Posterior cingulate gyrus (tissue), 11 donors: ENCODE data around the gene DOCK11.

ENCODE experiments used
- DNase-seq, 10 donors: peaks; one replicate each; pipeline versions ENCODE4 v3.0.0 to v3.0.0-alpha.2; 2020 to 2021; ENCODE audit warnings: mixed read lengths in 3 of 10
- intact Hi-C: fragments of 100-400 bp; cut with DNase I; formaldehyde crosslinking; loops from one replicate; pipeline ENCODE4 v1.15.1; 2023

The DOCK11 gene

DNA sequence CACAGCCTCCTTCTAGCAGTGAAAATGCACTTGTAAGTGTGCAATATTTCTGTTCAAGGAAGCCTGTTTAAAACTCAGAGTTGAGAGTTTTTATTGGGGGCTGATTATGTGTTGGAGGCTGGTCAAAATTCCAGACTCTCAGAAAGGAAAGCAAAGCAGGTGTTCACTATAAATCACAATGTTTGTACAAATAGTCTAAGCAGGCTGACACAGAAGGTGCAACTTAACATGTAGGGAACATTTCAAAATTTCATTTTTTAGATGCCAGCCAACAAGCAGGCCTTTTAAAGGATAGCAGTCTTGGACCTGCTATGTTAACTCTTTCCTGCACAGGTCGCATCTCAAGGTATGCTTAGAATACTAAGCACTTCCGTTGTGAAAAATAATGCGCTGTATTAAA, 119.5 kb downstream of the DOCK11 start:
- intact Hi-C loops: no loop called here
- DNase-seq: no peak

DNA sequence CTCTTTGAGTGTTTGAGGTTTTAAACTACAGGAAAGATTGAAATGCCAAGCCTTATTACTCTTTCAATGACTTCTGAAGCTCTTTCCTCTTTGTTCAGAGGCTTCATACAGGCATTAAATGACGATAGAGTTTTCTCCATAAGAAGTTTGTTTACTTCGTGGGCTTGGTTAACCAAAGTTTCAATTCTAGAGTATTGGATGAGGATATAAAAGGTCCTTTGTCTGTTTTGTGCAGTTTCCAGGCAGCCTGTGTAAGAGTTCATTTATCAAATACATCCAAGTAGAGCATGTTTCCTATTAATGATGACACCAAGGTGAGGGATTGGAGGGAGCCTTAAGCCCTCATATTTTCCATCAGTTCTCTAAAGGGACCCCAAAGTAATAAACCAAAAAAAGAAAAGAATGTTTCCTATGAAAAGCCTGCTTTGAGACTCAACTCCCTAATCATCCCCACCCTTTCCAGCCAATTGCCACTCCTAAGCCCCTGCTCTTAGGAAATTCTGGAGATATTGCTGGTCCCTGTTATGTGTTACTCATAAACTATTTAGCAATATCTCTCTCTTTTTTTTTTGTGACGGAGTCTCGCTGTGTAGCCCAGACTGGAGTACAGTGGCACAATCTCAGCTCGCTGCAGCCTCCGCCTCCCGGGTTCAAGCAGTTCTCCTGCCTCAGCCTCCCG, 125.6 kb downstream of the DOCK11 start:
- DNase-seq: no peak
- intact Hi-C loops: no loop called here

DNA sequence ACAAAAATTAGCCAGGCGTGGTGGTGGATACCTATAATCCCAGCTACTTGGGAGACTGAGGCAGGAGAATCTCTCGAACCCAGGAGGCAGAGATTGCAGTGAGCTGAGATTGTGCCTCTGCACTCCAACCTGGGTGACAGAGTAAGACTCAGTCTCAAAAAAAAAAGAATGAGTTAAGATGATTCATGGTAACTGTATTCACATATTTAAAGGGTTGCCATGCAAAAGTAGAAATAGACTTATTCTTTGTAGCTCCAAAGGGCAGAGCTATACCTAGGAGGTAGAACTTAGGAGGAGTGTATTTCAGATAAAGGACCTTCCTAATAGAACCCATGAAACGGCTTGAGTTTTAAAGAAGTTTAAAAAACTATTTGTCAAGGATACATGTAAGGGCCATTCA, 127.4 kb downstream of the DOCK11 start:
- no peak for DNase-seq
- intact Hi-C loops: no loop called here

DNA sequence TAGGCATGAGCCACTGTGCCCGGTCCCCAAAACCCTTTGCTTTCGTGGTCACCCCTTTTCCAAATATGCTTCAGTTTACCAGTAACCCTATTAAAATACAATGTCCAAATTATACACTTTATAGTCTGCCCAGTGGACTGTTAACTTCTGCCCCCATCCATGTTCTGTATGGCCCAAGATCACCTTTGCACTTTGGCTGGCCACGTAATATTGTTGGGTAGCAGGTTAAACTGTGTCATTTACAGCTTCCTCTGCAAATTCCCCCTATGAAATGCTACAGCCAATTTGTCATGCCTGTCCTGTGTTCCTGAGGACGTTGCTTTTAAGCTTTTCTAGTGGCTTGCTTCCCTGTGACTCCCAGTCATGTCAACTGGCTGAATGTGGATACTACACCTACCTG, 130.7 kb downstream of the DOCK11 start:
- intact Hi-C loops: no loop called here
- no peak for DNase-seq

DNA sequence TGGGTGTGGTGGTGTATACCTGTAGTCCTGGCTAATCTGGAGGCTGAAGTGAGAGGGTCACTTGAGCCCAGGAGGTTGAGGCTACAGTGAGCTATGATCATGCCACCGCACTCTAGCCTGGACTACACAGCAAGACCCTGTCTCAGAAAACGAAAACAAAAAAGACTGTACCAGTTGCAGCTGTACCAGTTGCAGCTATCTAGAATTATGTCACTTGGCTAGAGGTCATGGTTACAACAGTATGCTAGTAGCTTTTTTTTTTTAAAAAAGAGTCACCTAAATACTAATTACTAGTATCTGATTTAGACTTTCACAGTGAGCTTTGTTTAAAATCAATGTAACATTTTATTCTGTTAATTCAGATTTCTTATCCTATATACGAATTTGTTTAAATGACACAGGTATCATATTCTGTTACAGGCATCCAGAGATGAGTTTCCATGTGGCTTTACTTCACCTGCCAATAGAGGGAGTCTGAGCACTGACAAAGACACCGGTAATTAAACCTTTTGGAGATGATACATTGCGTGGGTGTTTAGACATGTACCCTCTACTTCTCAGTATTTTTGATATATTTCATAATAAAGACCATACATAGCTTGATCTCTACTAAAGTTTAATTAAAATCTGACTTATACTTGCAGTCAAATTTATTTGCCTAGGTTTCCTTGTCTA, 131.6 kb downstream of the DOCK11 start:
- intact Hi-C loops: no loop called here
- DNase-seq: no peak

DNA sequence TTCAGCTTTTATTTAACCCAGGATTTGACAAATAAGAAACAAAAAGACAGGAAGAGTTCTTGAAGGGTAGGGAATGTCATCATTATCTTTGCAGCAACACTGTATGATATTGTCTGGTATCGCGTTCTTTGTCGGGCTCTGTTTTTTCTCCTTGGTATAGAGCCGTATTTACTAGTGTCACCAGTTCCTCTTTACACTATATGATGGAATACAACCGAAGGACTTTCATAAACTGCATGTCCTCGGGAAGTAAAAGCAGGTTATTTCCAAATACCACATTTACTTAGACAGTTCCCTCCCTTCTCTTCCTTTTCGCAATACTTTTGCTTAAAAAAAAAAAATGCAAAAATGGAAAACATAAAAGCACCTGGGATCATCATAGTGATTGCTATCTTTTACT, 135.2 kb downstream of the DOCK11 start:
- no peak for DNase-seq
- intact Hi-C loops: no loop called here

DNA sequence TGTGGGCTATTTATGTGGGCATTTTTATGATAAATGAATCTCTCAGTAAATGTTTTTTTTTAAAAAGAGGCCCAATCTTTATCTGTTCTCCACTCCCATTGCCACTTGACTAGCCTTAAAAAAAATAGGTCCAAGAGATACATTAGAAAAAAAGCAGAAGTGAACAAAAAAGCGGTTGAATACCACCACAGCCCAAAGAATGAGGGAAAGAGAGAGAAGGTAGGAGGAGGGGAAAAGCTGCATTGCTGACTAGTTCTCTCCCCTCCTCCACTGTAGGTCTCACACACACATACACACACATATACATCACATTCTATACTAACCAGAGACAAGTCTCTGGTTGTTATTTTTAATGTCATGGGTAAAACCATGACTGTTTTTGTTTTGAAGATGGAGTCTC, 136.0 kb downstream of the DOCK11 start:
- DNase-seq: no peak
- intact Hi-C loops: no loop called here

DNA sequence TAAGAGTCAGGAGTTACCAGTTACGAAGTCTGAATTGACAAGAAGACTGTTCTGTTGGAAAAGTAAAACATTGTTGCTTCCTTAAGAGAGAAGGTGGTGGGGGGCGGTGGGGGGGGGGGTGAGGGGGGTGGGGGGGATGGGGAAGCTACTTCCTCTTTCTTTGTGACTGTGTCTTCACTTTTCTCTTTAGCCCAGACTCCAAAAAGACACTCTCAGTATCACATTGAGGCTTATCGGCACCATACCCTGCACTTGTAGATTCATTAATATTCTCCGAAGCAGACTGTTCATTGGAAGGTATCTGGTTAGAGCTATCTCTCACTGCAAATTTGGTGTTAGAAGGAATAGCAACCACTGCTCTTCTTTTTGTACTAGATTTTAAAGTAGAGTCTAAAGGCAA, 137.2 kb downstream of the DOCK11 start:
- intact Hi-C loops: no loop called here
- DNase-seq: no peak

DNA sequence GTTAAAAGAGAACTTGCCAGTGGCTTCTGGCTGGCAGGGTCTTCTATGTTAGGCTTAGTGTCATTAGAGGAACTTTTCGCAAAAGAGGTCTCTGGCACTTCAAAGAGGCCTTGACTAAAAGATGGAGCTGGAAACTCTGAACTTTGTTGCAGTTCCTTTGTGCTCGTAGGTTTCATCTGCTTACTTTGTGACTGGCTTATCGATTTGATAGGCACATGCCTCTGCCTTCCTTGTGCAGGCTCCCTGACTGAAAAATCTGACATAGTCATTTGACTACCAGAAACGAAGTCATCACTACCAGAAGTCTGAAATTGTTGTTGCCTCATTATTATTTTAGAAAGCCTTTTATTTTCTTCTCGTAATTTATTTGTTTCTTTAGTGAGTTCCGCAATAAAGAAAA, 137.9 kb downstream of the DOCK11 start:
- intact Hi-C loops: no loop called here
- no peak for DNase-seq

DNA sequence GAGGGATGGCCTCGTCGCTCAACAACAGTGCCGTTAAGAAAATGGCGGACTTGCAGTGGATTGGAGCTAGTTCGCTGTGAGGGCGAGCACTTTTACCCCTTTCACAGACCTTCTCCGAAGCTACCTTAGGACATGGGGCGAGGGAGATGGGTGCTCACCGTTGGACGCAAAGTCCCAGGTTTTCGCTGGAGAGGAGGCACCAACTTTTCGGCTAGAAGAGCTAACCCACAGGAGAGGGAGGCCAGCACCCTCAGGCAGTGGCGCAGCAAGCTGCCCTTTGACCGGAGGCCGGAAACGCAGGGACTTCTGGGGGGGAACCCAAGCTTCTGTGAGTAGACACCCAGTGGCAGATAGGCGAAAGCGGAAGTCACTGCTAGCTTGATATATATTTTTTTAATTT, 138.7 kb downstream of the DOCK11 start:
- DNase-seq: peak in 2 of 10 donors; percentile 54
- intact Hi-C loops: no loop called here

DNA sequence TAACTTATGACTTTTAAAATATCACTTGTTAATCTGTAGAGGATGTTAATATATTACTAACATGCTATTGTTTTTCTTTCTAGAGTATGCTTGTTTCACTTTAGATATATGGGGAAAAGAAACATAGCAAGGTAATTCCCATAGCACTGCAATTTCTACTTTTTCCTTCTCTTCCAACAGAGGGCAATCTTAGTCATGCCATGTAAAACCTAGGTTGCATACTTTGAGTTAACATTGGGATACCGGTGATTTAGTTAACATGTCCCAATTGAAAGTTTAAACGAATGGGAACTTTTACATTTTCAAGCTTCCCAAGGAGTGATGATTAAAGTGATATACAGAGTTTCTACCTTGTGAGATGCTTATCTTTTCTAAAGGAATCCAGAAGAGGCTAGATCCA, 142.4 kb downstream of the DOCK11 start:
- intact Hi-C loops: no loop called here
- no peak for DNase-seq

DNA sequence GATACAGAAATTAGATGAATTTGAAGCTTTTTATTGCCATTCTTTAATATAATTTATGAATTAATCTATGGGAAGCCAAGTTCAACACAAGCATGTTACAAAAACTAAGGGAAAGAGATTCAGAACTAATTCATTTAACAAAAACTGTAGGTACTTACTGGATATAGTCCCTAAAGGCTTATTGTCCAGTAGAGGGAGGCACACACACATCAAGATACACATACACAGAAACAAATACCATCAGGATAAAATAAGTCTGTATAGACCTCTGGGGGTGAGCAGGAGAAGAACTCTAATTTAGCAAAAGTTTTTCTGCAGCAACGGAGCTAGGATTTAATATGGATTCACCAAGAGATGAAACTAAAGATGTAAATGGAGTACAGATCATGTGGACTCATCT, 148.8 kb downstream of the DOCK11 start:
- intact Hi-C loops: loop anchor here (1.0 kb wide), 1 partner anchor 163 kb away; no protein-coding TSS in a partner anchor
- DNase-seq: no peak

DNA sequence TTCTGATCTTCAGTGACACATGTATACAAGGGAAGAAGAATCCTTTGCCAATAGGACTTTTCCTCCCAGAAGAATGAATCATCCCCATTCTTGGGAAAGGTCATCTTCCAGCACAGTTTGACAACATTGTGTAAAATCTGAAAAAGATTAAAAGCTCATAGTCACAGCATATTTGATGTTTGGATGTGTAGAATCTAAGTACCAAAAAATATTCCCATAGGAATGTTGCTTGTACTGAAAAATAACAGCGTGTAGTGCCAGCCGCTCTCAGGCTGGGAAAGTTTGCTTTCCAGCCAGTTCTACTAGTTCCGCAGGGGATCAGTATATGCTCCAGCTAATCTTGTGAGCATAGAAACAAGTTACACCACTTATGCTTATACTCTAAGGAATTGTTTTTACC, 157.1 kb downstream of the DOCK11 start:
- intact Hi-C loops: no loop called here
- no peak for DNase-seq

DNA sequence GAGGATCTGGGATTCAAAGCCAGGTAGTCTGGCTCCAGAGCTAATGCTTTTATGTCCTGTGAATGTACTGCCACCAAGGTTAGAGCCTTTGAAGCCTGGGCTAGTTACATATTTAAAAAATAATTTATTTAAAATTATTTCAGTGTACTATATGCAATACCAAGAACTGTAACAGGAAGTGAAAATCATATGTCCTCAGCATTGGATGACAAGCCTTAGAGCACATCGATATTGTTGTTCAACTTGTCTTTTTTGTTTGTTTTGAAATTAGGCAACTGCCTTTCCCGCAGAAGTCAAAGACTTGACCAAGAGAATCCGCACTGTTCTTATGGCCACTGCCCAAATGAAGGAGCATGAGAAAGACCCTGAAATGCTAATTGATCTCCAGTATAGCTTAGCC, 158.7 kb downstream of the DOCK11 start:
- DNase-seq: no peak
- intact Hi-C loops: no loop called here

DNA sequence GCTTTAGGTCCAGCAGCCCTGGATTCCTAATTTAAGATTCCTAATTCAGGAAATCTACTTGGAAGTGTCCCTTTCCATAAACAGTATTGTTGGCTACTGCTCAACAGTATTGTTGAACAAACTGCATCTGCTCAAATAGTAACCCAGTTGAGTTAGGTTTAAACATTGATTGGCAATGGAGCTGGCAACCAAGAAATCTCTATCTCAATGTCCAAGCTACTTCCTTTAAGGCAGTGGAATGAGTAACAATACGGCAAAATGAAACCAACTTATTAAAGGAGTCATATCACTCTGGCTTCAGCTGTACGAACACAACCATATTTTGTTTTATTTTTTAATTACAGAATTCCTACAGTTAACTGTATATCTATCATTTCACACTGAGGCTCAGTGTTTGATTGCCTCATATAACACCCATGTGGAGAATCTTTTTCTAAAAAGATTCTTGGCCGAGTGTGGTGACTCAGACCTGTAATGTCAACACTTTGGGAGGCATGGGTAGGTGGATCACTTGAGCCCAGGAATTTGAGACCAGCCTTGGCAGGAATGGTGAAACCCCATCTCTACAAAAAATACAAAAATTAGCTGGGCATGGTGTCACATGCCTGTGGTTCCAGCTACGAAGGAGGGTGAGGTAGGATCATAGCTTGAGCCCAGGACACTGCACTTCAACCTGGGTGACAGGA, 160.1 kb downstream of the DOCK11 start:
- intact Hi-C loops: no loop called here
- DNase-seq: no peak

DNA sequence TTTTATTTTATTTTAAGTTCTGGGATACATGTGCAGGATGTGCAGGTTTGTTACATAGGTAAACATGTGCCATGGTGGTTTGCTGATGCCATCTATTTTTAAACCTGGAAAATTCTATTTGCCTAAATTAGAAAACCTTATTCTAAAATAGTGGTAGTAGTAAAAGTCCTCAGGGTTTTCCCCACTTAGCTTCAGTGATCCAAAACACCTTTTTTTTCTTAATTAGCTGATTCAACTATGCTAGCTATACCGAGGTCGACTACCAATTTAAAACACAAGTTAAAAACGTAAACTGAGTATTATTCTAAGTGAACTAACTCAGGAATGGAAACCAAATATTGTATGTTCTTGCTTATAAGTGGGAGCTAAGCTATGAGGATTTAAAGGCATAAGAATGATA, 161.8 kb downstream of the DOCK11 start:
- no peak for DNase-seq
- intact Hi-C loops: no loop called here

DNA sequence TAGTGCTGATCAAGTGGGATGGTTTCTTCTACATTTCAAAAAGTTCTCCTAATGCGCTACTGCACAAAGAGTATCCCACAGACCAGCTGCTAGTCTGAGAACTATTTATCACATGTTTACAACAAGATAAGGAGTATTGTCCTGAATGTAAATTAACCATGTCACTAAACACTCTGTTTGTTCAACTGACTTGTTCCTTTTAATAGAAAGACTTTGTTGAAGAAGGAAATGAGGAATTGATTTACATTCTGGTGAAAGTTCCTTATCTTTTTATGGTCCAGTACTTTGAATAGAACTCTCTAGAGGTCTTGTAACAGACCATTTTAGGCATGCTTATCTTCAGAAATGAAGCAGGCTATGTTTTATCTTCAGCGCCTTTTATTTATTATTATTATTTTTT, 164.5 kb downstream of the DOCK11 start:
- intact Hi-C loops: no loop called here
- no peak for DNase-seq

DNA sequence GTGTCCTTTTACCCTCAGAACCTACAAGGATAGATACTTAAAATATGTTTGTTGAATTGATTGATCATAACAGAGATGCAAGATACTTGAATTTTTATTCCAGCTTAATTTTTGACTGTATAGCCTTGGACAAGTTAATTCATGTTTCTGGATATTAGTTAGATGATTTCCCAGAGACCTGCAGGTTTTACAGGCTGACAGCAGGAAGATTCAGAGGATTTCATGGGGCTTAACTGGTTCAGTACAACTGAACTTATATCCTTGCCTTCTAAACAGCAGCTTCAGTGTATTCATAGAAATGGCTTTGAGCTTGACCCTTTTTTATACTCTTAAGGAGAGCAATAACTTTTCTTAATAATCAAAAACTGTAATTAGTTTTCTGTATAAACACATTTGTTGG, 169.6 kb downstream of the DOCK11 start:
- DNase-seq: no peak
- intact Hi-C loops: no loop called here

DNA sequence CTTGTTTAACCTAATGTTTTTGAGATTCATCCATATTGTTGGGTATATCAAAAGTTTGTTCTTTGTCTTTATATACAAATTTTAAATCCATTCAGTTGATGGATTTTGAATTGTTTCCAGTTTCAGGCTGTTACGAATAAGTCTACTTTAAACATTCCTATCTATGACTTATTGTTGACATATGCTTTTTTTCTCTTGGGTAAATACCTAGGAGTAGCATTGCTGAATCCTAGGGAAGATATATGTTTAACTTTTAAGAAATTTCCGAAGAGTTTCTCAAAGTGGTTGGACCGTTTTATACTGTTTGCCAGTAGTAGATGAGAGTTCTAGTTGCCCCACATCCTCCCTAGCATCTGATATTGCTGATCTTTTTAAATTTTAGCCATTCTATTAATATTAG, 170.9 kb downstream of the DOCK11 start:
- intact Hi-C loops: no loop called here
- no peak for DNase-seq

DNA sequence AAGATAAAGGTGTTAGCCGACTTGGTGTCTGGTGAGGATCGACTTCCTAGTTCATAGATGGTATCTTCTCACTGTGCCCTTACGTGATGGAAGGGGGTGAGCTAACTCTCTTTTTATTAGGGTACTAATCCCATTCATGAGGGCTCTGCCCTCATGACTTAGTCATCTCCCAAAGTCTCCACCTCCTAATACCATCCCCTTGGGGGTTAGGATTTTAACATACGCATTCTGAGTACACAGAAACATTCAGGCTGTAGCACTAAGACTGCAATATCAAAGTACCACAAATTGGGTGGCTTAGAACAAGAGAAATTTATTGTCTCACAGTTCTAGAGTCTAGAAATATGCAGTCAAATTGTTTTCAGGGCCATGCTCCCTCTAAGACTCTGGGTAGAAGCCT, 173.8 kb downstream of the DOCK11 start:
- intact Hi-C loops: no loop called here
- no peak for DNase-seq

DNA sequence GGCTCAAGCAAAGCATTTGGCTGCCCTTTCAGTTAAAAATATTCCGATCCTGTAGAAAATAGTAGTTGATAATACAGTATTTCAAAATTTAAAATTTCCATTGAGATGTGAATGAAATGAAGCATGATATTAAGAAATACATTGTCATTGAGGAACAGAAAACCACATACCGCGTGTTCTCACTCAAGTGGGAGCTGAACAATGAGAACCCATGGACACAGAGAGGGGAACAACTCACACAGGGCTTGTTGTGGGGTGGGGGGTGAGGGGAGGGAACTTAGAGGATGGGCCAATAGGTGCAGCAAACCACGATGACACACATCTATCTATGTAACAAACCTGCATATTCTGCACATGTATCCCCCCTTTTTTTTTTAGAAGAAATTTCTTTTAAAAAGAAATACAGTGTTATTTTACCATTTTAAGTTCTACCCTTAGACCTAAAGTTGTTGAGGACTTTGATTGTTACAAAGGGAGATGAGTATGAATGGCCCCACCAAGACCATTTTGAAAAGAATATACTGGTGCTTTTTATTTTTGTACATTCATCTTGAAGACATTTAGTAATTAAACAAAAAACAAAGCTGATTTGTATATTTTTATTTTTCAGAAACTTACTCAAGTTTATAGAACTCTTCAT, 179.8 kb downstream of the DOCK11 start:
- intact Hi-C loops: no loop called here

DNA sequence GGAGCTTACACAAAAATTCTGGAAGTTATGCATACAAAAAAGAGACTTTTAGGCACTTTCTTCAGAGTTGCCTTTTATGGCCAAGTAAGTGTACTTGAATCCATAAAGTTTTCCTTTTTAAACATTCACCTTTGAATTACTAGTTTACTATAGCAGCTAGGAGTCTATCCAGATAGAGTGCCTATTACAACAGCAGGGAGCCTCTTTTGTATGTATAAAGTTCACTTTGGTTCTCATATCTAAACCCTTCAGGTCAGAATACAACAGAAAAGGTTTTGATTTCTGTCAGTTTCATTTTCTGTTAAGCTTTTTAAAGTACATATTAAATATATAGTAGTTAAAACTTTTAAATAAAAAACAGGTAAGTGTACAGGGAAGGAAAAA, 180.3 kb downstream of the DOCK11 start:
- DNase-seq: no peak
- intact Hi-C loops: no loop called here

More for the DNA sequence above, 179.8 kb downstream of the DOCK11 start:
- DNase-seq: no peak
